AG09319 (cell line): ENCODE results near the gene TANGO6.

ENCODE experiments used
- DNase-seq: peaks from one replicate; pipeline ENCODE4 v3.0.0-alpha.2; 2010; ENCODE audit warnings: low read depth; ENCODE audit errors: extremely low read depth
- CTCF ChIP-seq: IDR thresholded peaks from 2 replicates; pipeline ENCODE4 v1.5.1; 2011; ENCODE audit warnings: low read depth, mild to moderate bottlenecking, inconsistent platforms, low read length, moderate library complexity

Gene TANGO6

GRCh38 chr16:68900009-68900408 is 56.7 kb downstream of the TANGO6 start:
- no peak for TF ChIP-seq CTCF
- DNase-seq, result no peak

GRCh38 chr16:68902003-68902968 is 59.0 kb downstream of the TANGO6 start:
- peak; percentile 54 for DNase-seq
- peak; percentile 74 for TF ChIP-seq CTCF

- no peak for TF ChIP-seq CTCF
- no peak for DNase-seq
These were observed 59.6 kb downstream of the TANGO6 start for GRCh38 chr16:68902969-68903345.

GRCh38 chr16:68907297-68907696 is 64.0 kb downstream of the TANGO6 start:
- no peak for TF ChIP-seq CTCF
- DNase-seq, result no peak

- TF ChIP-seq CTCF, result no peak
- DNase-seq, result no peak
These were observed 64.5 kb downstream of the TANGO6 start for GRCh38 chr16:68907781-68908181.

GRCh38 chr16:68909099-68909733 is 65.9 kb downstream of the TANGO6 start:
- TF ChIP-seq CTCF, result no peak
- DNase-seq, result no peak

- DNase-seq, result no peak
- TF ChIP-seq CTCF, result no peak
These were observed 66.7 kb downstream of the TANGO6 start for GRCh38 chr16:68910051-68910450.
